Right lobe of liver (tissue), 4 donors: ENCODE results near the gene CCDC88C.

Source experiments
- CTCF ChIP-seq, 4 donors: fragments of 200-600 bp in 3 of 4; fragments of 450-650 bp in 1 of 4; IDR thresholded peaks; one replicate each; pipeline versions ENCODE4 v1.5.1 to v1.8.0; 2016 to 2022; ENCODE audit warnings: antibody characterized with exemption in 4 of 4, mild to moderate bottlenecking in 2 of 4
- POLR2A ChIP-seq: fragments of 450-650 bp; IDR thresholded peaks from one replicate; pipeline ENCODE4 v1.6.1; 2017; ENCODE audit warnings: antibody characterized with exemption, mild to moderate bottlenecking
- donor health status: DM: no; HTN: no; CAD: no.
- donor health status: DM: no; HTN: no; CAD: no.
- donor health status: DM: no; HTN: yes; CAD: no.

GRCh38 chr14:91368776-91369416, 48.7 kb downstream of the CCDC88C start:
- TF ChIP-seq CTCF (IDR thresholded peaks at IDR 0.05) (no peak), POLR2A (no peak)
